Muscle layer of duodenum (tissue), 2 donors: ENCODE measurements around the gene OSR1.

Experiments used
- H3K27ac ChIP-seq: one replicate; pipeline ENCODE4 v1.7.0; 2013; ENCODE audit warnings: mild to moderate bottlenecking, low read length
- H3K27me3 ChIP-seq: one replicate; pipeline ENCODE4 v1.7.0; 2013; ENCODE audit warnings: low read depth, mild to moderate bottlenecking, control low read depth, low read length
- H3K36me3 ChIP-seq, 2 donors: one replicate each; pipeline ENCODE4 v1.7.0; 2013; ENCODE audit warnings: low read length in 2 of 2, control low read depth in 1 of 2, mild to moderate bottlenecking in 1 of 2; ENCODE audit not compliant: insufficient read depth in 2 of 2, control insufficient read depth in 1 of 2
- H3K4me1 ChIP-seq, 2 donors: one replicate each; pipeline ENCODE4 v1.7.0; 2013; ENCODE audit warnings: low read length in 2 of 2, mild to moderate bottlenecking in 2 of 2, control low read depth in 1 of 2, moderate library complexity in 1 of 2; ENCODE audit not compliant: insufficient read depth in 2 of 2, control insufficient read depth in 1 of 2
- H3K4me3 ChIP-seq, 2 donors: one replicate each; pipeline ENCODE4 v1.7.0; 2013; ENCODE audit warnings: low read length in 2 of 2, low read depth in 1 of 2, mild to moderate bottlenecking in 1 of 2
- H3K9me3 ChIP-seq, 2 donors: one replicate each; pipeline ENCODE4 v1.7.0; 2013; ENCODE audit warnings: low read length in 2 of 2, control low read depth in 1 of 2, mild to moderate bottlenecking in 1 of 2; ENCODE audit not compliant: control insufficient read depth in 1 of 2
- donor health status: healthy.

OSR1 gene

GRCh38 chr2:19367326-19367725, 8.9 kb upstream of the OSR1 start:
- Histone ChIP-seq H3K27me3 (peaks cover 9% of the 10 kb centered on the region), H3K27ac (no peak overlapping the region), H3K4me1 (peaks cover 0 to 8% of the 10 kb centered on the region in 2 donors), H3K36me3 (no peaks in the 10 kb centered on the region), H3K9me3 (no peaks in the 10 kb centered on the region), H3K4me3 (no peak overlapping the region)

- peaks cover 0 to 18% of the 10 kb centered on the region in 2 donors for H3K4me1 ChIP-seq
- peaks cover 19% of the 10 kb centered on the region for H3K27me3 ChIP-seq
- H3K4me3 ChIP-seq = no peak overlapping the region
- no peaks in the 10 kb centered on the region for H3K36me3 ChIP-seq
- no peak overlapping the region for H3K27ac ChIP-seq
- no peaks in the 10 kb centered on the region for H3K9me3 ChIP-seq
Observed at GRCh38 chr2:19365126-19365525, 6.7 kb upstream of the OSR1 start.

GRCh38 chr2:19364014-19364413, 5.6 kb upstream of the OSR1 start:
- Histone ChIP-seq H3K27me3 (peaks cover 30% of the 10 kb centered on the region), H3K9me3 (no peaks in the 10 kb centered on the region), H3K4me3 (peak overlapping the region in 1 of 2 donors; percentile 78), H3K36me3 (no peaks in the 10 kb centered on the region), H3K27ac (no peak overlapping the region), H3K4me1 (peaks cover 0 to 23% of the 10 kb centered on the region in 2 donors)

DNA sequence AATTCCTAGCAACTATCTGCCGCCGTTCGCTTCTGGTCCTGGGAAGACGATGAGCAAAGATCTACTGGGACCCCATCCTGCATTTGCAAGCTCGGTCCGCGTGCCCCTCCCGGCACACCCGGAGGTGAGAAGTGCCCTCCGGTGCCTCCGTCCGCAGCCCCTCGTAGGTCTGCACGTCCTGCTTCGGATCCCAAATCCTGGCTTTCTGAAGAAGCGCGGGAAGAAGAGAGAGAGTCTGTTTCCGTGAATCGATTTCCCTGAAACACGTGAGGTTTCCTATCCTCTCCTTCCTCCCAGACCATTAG, 5.0 kb upstream of the OSR1 start:
- Histone ChIP-seq H3K27ac (peak overlapping the region; percentile 6), H3K36me3 (no peaks in the 10 kb centered on the region), H3K4me1 (peaks cover 0 to 25% of the 10 kb centered on the region in 2 donors), H3K27me3 (peaks cover 34% of the 10 kb centered on the region), H3K4me3 (peak overlapping the region; percentile 78 to 81), H3K9me3 (no peaks in the 10 kb centered on the region)

DNA sequence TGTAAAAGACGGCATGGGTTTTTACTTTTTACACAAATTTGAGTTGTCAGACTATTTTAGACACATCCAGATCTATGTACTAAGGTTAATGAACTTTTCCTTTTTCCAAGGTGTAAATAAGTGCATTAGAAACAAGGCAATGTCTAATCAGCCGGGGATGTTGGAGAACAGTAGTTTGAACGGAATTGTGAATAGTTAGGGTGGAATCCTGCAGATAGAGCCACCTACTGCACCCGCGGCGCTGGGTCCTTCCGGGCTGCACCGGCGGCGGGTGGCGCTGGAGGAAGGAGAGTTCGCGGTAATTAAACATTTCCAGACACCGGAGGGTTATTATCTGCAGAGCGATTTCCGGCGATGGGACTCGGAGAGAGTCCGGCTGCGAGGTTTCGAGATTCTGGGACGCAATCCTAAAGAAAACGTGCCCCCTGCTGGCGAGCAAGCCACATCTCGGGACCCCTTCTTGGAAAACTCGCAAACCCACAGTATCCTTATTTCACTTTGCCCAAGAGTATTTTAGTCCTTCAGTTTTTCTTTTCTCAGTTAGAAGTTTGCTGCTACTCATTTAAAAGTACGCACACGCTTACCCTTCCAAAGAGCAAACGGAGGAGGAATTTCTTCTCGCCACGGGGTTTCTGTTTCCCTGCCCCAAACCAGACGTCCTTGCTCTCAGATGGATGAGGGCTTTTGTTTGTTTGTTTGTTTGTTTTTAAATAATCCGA, 4.5 kb upstream of the OSR1 start:
- Histone ChIP-seq H3K27me3 (peaks cover 37% of the 10 kb centered on the region), H3K4me1 (peaks cover 0 to 30% of the 10 kb centered on the region in 2 donors), H3K9me3 (no peaks in the 10 kb centered on the region), H3K27ac (peak overlapping the region; percentile 16), H3K4me3 (peak overlapping the region; percentile 78 to 81), H3K36me3 (no peaks in the 10 kb centered on the region)

GRCh38 chr2:19362094-19362754, 3.8 kb upstream of the OSR1 start:
- Histone ChIP-seq H3K27ac (peak overlapping the region; percentile 16), H3K27me3 (peaks cover 44% of the 10 kb centered on the region), H3K36me3 (no peaks in the 10 kb centered on the region), H3K4me3 (peak overlapping the region; percentile 78 to 81), H3K9me3 (no peaks in the 10 kb centered on the region), H3K4me1 (peaks cover 0 to 37% of the 10 kb centered on the region in 2 donors)

- H3K27ac ChIP-seq = no peak overlapping the region
- H3K4me3 ChIP-seq = peak overlapping the region; percentile 78 to 81
- peaks cover 52% of the 10 kb centered on the region for H3K27me3 ChIP-seq
- H3K36me3 ChIP-seq = no peaks in the 10 kb centered on the region
- H3K9me3 ChIP-seq = no peaks in the 10 kb centered on the region
- H3K4me1 ChIP-seq = peaks cover 0 to 44% of the 10 kb centered on the region in 2 donors
Observed at GRCh38 chr2:19361325-19361990, 3.0 kb upstream of the OSR1 start.

DNA sequence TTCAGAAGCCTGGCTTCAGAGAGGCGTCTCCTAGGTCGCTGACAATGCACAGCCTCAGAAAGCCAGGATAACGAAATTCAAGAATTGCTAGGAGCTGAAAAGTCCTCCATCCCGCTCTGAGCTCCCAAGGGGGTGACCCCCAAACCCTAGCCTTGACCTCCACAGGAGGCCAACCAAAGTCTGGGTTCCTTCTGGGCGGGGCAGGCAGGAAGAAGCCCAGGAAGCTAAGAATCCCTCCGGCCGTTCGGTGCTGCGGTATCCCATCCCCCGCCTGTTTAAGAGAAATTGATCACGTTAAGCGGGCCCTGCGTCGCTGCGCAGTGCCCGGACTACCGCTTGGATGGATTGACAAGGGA, 2.5 kb upstream of the OSR1 start:
- Histone ChIP-seq H3K36me3 (no peaks in the 10 kb centered on the region), H3K4me3 (peak overlapping the region; percentile 78 to 81), H3K9me3 (no peaks in the 10 kb centered on the region), H3K4me1 (peaks cover 0 to 49% of the 10 kb centered on the region in 2 donors), H3K27ac (no peak overlapping the region), H3K27me3 (peaks cover 57% of the 10 kb centered on the region)

DNA sequence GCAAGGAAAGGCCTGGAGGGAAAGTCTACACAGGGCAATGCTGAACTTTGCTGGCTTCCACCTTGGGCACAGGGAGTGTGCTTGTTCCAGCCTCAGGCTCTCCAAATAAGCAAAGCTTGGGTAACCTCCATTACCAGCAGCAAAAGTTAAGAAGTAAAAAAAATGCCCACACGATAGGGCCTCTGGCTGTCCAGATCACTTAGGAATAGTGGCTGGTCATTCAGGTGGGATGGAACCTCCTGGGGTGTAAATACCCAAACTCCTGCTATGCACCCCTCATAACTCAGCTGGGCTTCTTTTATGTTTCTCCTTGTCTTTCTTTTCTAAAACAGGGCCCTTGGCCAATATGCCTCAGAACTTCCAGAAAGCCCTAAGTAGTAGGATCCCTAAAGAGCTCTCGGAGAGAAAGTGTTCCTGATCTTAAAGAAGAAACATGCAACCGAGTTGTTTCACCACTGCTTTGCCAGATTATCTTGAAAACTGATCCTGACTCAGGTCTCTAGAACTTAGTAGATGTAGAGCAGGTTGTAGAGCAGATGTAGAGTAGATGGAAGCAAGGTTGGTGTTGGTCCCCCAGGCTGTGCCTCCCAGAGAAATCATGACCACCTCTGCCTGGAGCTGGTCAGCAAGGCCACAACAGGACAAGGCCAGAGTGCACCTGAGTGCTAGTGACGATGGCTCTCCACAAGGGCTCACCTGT, 2.0 kb upstream of the OSR1 start:
- H3K27ac ChIP-seq = no peak overlapping the region
- H3K4me3 ChIP-seq = peak overlapping the region in 1 of 2 donors; percentile 81
- H3K27me3 ChIP-seq = peaks cover 62% of the 10 kb centered on the region
- H3K36me3 ChIP-seq = no peaks in the 10 kb centered on the region
- H3K4me1 ChIP-seq = peaks cover 0 to 49% of the 10 kb centered on the region in 2 donors
- no peaks in the 10 kb centered on the region for H3K9me3 ChIP-seq

- Histone ChIP-seq H3K27me3 (peaks cover 72% of the 10 kb centered on the region), H3K27ac (no peak overlapping the region), H3K36me3 (no peaks in the 10 kb centered on the region), H3K9me3 (no peaks in the 10 kb centered on the region), H3K4me1 (peaks cover 0 to 49% of the 10 kb centered on the region in 2 donors), H3K4me3 (no peak overlapping the region)
Observed at GRCh38 chr2:19359456-19359855, 1.0 kb upstream of the OSR1 start.

- Histone ChIP-seq H3K27ac (peak overlapping the region; percentile 15), H3K4me3 (peak overlapping the region; percentile 12 to 73), H3K4me1 (peaks cover 0 to 49% of the 10 kb centered on the region in 2 donors), H3K36me3 (no peaks in the 10 kb centered on the region), H3K27me3 (peaks cover 72% of the 10 kb centered on the region), H3K9me3 (no peaks in the 10 kb centered on the region)
Observed at GRCh38 chr2:19359021-19359357, 566 bp upstream of the OSR1 start.
